ENCODE results near the gene VTA1.

- TF ChIP-seq CEBPB (IDR thresholded peaks at IDR 0.05; ENCODE audit: low read depth, low read length) (peak; percentile 75), JUND (IDR thresholded peaks at IDR 0.05; ENCODE audit: low read length) (no peak), CTCF (IDR thresholded peaks at IDR 0.05; ENCODE audit: control extremely low read depth in 1 of 3, insufficient read depth in 1 of 3, low read depth in 1 of 3, low read length in 3 of 3) (peak in 2 of 3 experiments; percentile 70 to 74; a peak in 3 of 4 replicates), NRF1 (IDR thresholded peaks at IDR 0.05; ENCODE audit: low read depth, low read length) (no peak), GABPA (IDR thresholded peaks at IDR 0.05; ENCODE audit: borderline replicate concordance, insufficient read depth, low read length) (no peak), EP300 (IDR thresholded peaks at IDR 0.05; ENCODE audit: borderline replicate concordance in 1 of 2, low read depth in 2 of 2, low read length in 2 of 2) (no peak)
Observed at GRCh38 chr6:142112451-142113061, 34.5 kb upstream of the VTA1 start.

Data from H1 (cell line).